Stimulated activated CD8-positive, alpha-beta memory T cell treated with anti-CD3 and anti-CD28 coated beads, Interleukin-4, amount 100 ng/mL, for 1 hour (primary cell): ENCODE results near the gene CYP19A1.

Source experiments
- DNase-seq, 2 donors: peaks; one replicate each; pipeline ENCODE4 v3.0.0-alpha.2; 2020; ENCODE audit warnings: low read depth in 2 of 2, low spot score in 1 of 2

Gene CYP19A1

DNA sequence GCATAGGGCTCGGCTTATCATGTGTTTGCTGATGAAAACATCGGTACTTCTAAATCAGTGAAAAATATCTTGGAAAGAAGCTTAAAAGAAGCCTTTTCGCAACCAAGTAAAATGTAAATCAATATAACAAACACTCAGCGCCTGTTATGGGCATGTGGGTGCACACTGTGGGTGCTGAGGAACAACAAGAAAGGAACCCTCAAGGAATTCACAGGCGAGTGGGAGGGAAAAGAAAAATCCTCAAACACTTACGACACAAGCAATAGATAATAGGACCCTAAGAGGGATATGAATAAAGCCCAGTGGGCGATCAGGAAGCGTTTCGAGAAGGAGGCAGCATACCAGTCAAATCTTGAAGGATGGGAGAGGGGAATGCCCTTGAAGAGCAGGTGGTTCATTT is 25.0 kb upstream of the CYP19A1 start:
- no peak for DNase-seq

DNA sequence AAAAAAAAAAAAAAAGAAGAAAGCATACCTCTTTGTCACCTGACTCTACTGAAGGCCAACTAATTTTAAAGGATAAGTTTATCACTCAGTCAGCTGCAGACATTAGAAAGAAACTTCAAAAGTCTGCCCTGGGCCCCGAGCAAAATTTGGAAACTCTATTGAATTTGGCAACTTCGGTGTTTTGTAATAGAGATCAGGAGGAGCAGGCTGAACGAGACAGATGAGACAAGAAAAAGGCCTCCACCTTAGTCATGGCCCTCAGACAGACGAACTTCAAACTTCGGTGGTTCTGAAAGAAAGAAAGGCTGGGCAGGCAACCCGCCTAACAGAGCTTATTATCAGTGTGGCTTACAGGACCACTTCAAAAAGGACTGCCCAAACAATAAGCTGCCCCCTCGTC is 21.6 kb upstream of the CYP19A1 start:
- DNase-seq, result no peak

DNA sequence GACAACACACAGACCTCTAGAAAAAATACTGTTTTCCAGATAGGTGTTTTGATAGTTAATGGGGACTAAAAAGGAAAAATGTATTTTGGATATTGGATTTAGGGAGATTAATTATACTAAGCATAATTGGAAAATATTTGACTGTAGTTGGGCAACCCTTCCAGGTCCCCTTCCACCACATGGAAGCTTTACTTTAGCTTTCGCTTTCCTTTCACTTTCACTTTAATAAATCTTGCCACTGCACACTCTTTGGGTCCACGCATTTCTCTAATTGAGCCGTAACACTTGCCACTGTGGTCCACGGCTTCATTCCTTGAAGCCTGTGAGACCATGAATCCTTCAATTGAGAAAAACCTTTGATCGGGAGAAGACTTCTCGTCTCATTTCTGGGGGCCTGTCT is 18.6 kb upstream of the CYP19A1 start:
- DNase-seq, result no peak

DNA sequence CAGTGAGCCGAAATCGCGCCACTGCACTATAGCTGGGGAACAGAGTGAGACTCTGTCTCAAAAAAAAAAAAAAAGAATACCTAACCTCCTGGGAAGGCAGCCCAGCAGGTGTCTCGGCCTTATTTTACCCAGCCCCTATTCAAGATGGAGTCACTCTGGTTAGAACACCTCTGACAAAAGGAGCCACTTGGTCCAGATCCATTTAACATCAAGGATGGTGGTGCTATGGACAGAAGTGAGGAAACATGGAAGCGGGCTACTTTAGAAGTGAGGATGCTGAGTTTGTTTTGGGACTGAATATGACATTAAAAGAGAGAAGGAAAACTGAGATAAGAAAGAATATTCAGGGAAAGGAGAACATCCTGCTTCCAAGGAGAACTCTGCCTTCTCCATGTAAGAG is 17.8 kb upstream of the CYP19A1 start:
- no peak for DNase-seq

GRCh38 chr15:51355096-51355495 is 16.7 kb upstream of the CYP19A1 start:
- DNase-seq, result no peak

DNA sequence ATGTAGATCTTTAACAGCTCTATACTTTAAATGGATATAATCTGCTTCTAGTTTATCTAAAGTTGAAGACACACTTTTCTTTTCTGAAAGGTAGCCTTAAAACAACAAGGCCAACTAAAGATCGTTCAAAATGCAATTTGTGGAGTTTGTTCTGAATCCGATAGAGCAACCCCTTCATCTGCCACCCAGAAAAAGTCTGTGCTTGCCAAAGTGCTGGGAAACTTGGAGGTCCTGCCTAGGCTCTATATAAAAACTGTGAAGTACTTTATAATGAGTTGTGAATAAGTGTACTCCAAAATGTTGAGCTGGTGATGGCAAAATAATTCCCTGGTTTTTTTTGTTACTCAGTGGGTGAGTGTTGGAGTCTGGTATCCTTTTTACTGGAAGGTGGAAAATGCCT is 15.6 kb upstream of the CYP19A1 start:
- DNase-seq, result no peak

- no peak for DNase-seq
Measured at GRCh38 chr15:51350723-51351122, 12.3 kb upstream of the CYP19A1 start.

GRCh38 chr15:51349156-51349844 is 10.9 kb upstream of the CYP19A1 start:
- no peak for DNase-seq

DNA sequence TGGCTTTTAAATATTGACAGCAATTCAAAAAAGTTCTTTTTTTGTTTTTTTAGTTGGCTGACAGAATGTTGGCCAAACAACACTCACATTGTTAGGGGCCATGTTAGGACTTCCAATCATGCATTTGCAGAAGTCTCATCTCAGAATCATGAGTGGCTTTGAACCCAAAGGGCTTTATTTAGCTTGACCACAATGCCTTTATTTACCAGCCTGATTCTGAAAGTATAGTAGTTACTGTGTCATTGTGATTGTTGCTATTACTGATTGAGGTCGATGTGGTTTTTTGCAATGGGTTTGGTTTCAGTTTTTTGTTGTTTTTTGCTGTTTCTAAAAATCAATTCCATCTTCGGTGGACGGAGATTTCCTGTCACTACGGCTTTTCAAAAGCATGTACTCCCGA is 10.3 kb upstream of the CYP19A1 start:
- DNase-seq, result no peak

GRCh38 chr15:51346136-51346535 is 7.7 kb upstream of the CYP19A1 start:
- no peak for DNase-seq

- no peak for DNase-seq
Measured at GRCh38 chr15:51343466-51343865, 5.1 kb upstream of the CYP19A1 start.

DNA sequence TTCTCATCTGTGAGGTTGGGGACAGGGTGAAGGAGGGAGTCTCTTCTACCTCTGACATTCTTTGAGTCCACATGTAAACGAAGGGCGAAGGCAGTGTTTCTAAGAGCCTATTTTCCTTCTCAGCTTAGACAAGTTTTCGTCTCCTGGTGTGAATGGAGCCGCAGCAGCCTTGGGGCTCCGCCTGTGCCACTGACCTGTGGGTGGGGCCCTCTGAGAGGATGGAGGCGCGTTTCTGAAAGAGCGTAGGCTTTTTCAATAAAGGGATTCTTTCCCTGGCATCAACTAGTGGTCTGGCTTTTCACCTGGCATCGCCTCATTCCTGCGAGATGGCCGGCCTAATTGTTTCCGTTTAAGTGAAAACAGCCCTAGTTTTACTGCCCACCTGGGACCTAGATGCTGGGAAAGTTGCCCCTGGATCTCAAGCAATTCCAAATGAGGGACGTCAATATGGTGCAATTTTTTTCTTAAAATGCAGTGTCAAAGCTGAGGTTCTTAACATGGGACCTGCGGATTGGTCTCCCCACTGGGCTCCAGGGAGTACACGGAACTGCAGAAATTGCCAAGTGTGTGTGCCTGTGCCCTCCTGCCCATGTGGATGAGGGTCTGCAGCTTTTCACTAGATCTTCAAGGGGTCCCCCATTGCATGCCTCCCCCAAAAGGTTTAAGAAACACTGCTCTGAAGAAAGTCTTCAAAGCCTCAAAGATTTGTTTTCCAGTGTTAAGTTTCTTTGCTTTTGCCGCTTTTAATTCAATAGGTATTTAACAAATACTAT is 4.0 kb upstream of the CYP19A1 start:
- no peak for DNase-seq

- DNase-seq, result no peak
Measured at GRCh38 chr15:51341366-51342226, 3.2 kb upstream of the CYP19A1 start, which contains the start of gene GLDN. Gene GLDN (plus strand): TSS chr15:51341655. CDS start chr15:51341685, 30 bp downstream.

DNA sequence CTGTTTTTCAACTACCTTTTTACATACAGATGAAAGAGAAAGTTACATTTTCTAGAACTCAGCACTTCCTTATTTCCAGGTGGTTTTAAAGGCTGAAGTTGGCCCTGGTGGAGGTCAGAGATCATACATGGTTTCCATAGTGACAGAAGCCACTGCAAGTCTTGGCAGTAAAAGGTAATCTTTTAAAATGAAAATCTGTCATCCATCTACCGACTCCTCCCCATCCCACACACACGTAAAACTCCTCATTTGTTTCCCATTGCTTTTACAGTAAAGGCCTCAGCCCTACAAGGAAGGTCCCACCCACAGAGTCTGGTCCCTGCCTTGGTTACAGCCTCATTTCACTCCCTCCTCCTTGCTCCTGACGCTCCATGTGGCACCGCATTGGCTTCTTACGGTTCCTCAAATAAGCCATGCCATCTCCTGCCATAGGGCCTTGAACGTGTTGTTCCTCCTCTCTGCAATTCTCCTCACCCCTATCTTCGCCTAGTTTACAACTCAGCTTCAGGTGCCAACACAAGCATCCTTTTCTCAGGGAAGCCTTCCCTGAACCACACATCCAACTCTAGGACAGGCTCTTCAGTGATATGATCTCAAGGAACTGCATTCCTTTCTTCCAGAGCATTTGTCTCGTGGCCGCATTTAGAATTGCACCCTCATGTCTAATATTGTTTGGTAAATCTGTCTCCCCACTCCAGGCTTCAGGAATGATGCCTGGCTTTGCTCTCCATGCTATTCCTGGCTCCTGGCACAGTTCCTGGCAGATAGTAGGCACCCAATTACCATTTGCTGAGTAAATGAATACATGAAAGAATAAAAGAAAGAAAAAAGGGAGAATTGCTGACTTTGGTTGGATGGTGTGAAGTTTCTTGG is 2.6 kb downstream of the CYP19A1 start:
- no peak for DNase-seq

DNA sequence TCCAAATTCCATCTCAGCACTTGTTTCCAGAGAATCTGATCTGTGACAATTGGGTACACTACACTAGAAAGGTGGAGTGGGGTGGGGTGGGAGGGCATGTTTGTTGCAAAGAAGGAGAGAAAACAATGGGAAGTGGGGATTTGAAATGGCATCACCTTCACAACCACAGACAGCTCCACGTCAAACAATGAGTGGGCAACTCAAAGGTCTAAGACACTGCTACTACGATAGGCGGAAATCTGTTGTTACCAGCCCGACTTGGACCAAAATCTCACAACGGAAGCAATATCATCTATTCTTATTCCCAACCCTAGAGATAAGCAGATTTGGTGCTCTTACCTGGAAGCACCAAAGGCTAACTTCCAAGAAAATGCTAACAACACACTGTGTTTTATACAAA is 3.3 kb downstream of the CYP19A1 start:
- no peak for DNase-seq

- no peak for DNase-seq
Measured at GRCh38 chr15:51334011-51334451, 4.4 kb downstream of the CYP19A1 start.

DNA sequence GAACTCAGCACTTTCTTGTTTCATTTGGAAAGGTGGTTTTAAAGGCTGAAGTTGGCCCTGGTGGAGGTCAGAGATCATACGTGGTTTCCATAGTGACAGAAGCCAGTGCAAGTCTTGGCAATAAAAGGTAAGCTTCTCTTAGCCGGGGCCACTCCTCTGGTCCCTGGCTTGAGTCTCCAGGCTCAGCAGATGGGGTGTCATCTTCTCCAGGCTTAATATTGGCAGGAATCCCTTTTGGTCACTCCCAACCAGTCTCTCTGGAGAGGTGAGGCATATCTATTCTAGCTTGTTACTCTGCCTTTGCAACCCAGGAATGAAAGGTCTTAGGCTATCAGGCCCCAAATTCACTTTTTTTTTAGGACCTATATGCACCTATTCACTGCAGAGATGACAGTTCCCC is 4.8 kb downstream of the CYP19A1 start:
- DNase-seq, result no peak

DNA sequence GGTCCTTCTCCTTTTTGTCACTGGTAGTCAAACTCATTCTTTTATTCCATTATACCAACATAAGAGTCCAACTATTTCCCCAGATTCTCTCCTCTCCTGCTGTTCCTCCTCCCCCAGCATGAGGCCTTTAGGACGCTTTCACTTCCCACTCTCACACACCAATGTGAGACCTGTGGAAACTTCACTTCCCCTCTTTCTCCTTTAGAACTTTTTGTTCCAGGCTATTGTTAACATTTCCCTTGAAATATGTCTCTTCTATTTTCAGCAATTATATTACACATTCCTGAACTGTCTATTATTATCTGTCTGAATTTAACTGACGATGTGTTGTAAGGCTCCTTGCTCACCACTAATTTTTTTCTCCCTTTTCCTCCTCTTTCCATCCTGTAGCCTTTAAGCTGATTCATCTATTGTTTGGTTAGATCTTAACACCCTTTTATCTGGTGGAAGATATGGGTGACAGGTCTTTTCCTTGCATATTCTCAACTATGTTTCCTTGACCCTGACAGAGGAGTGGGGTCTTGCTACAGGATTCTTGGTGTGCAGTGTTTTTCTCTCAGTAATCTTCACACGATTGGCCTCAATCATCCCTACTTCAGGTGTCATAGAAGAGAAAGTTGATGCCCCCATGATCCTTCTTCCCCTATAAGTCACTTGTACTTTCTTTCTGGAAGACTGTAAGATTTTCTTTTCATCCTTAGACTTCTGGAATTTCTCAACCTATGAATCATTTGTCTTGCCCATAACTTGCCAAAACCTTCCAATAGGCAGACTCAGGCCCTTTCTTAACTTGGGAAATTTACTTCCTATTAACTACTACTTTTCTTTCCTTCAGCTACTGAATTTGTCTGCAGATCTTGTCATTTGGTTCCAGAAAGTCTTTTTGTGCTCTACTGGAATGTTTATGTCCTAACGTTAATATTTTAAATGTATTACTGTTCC is 5.9 kb downstream of the CYP19A1 start:
- no peak for DNase-seq

DNA sequence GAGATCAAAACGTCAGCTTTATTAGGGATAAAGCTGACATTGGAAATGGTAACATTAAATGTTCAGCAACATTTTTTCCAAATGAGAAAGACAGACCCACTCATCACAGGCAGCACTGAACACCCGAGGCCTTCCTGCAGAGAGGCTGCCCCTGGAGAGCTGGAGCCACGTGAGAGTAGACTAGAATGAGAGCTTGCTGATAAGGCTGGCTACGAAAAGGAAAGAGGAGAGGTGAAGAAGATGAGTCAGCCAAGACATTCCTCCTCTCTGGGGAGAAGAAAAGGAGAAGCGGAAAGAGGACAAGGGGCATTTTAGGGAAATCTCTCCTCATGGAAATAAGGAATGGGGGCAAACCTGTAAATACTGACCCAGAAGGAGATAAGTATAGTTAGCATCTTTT is 7.3 kb downstream of the CYP19A1 start:
- no peak for DNase-seq

DNA sequence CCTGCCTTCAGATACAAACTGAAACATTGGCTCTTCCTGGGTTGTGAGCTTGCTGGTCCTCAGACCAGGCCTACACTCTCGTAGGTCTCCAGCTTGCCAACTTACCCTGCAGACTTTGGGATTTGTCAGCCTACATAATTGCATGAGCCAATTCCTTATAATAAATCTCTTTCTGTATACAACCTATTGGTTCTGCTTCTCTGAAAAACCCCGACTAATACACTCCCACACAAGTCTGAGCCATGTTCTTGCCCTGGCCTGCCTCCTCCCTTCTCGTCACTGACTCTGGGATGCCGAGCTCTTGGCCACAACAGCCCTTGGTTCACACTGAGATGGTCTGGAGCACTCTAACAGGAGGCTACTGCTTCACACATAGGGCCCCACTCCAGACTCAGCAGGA is 9.5 kb downstream of the CYP19A1 start:
- no peak for DNase-seq
